Lung (tissue), 12 donors: ENCODE results near the gene GPBAR1. TPM values are rescaled to one million over a fixed set of nuclear protein-coding genes. Genes with fewer than 3 reads are reported as not detected.

Source experiments
- ATAC-seq: fragments of 200-7000 bp; cut with Tn5 transposase; one replicate; pipeline ENCODE4 v1.9.1; 2020; ENCODE audit warnings: moderate number of reproducible peaks; ENCODE audit not compliant: insufficient read depth, low FRiP score
- DNase-seq, 3 donors: peaks; one replicate each; pipeline ENCODE4 v3.0.0-alpha.2; 2013 to 2017
- H3K27ac ChIP-seq, 2 donors: one replicate each; pipeline ENCODE4 v1.5.1; 2013; ENCODE audit warnings: mild to moderate bottlenecking in 2 of 2, moderate library complexity in 2 of 2, control low read depth in 1 of 2, inconsistent platforms in 1 of 2, low read depth in 1 of 2, low read length in 1 of 2
- H3K27me3 ChIP-seq, 3 donors: one replicate each; pipeline ENCODE4 v1.5.1; 2013; ENCODE audit warnings: low read length in 2 of 3; ENCODE audit not compliant: control insufficient read depth in 3 of 3, insufficient read depth in 3 of 3
- H3K36me3 ChIP-seq, 4 donors: one replicate each; pipeline ENCODE4 v1.5.1; 2013; ENCODE audit warnings: low read length in 4 of 4, mild to moderate bottlenecking in 1 of 4, moderate library complexity in 1 of 4; ENCODE audit not compliant: control insufficient read depth in 4 of 4, insufficient read depth in 4 of 4
- H3K4me1 ChIP-seq, 5 donors: one replicate each; pipeline ENCODE4 v1.5.1; 2013; ENCODE audit warnings: low read length in 5 of 5, mild to moderate bottlenecking in 2 of 5, moderate library complexity in 1 of 5; ENCODE audit not compliant: control insufficient read depth in 5 of 5, insufficient read depth in 5 of 5
- H3K4me3 ChIP-seq: one replicate; pipeline ENCODE4 v1.5.1; 2013; ENCODE audit warnings: mild to moderate bottlenecking, control low read depth, moderate library complexity
- H3K9ac ChIP-seq, 2 donors: one replicate each; pipeline ENCODE4 v1.5.1; 2013; ENCODE audit warnings: low read length in 2 of 2, control low read depth in 1 of 2; ENCODE audit not compliant: insufficient read depth in 1 of 2
- H3K9me3 ChIP-seq, 4 donors: one replicate each; pipeline ENCODE4 v1.5.1; 2013; ENCODE audit warnings: low read length in 3 of 4, mild to moderate bottlenecking in 1 of 4, moderate library complexity in 1 of 4; ENCODE audit not compliant: control insufficient read depth in 4 of 4, insufficient read depth in 3 of 4
- WGBS, 2 donors: extraction: QIAGEN DNeasy Blood & Tissue Kit; methylation state at CpG; one replicate each; pipeline ENCODE4 v1.1.7; 2013; 5-methylcytosine and 5-hydroxymethylcytosine counted together
- polyA plus RNA-seq, 2 donors: library from polyadenylated mRNA; stranded (reverse); fragments of 200-250 nt; gene quantifications; one replicate each; pipeline ENCODE4 v1.2.1, GENCODE V29; 2013
- total RNA-seq, 2 donors: library from RNA; depleted of rRNA in 1 of 2; stranded (reverse); fragments of >200 nt in 1 of 2; gene quantifications; one replicate each; pipeline ENCODE4 v1.2.1, GENCODE V29; 2014 to 2021
- TF ChIP-seq, protein P1 (sequence below): IDR thresholded peaks from 2 replicates; pipeline ENCODE4 v1.5.1; 2012; ENCODE audit warnings: mild to moderate bottlenecking; ENCODE audit errors: control extremely low read depth, extremely low read depth
- donor health status: control.
- donor health status: control.
- donor health status: Bipolar disorder and iron deficiency.
- donor health status: healthy.
- donor health status: DM: yes; HTN: yes; CAD: no.

GPBAR1 gene
- total and polyA plus RNA-seq, 4 donors = 0.60 to 3.3 (median 2.1) TPM

- ATAC-seq (no peak), DNase-seq (no peak)
- Histone ChIP-seq H3K4me3 (no peak overlapping the region), H3K9me3 (no peaks in the 10 kb centered on the region), H3K27me3 (no peaks in the 10 kb centered on the region), H3K27ac (no peak overlapping the region), H3K36me3 (peaks cover 30 to 65% (median 59%) of the 10 kb centered on the region in 4 donors), H3K4me1 (peaks cover 0 to 6% (median 0%) of the 10 kb centered on the region in 5 donors), H3K9ac (no peak overlapping the region)
- TF ChIP-seq, protein P1, sequence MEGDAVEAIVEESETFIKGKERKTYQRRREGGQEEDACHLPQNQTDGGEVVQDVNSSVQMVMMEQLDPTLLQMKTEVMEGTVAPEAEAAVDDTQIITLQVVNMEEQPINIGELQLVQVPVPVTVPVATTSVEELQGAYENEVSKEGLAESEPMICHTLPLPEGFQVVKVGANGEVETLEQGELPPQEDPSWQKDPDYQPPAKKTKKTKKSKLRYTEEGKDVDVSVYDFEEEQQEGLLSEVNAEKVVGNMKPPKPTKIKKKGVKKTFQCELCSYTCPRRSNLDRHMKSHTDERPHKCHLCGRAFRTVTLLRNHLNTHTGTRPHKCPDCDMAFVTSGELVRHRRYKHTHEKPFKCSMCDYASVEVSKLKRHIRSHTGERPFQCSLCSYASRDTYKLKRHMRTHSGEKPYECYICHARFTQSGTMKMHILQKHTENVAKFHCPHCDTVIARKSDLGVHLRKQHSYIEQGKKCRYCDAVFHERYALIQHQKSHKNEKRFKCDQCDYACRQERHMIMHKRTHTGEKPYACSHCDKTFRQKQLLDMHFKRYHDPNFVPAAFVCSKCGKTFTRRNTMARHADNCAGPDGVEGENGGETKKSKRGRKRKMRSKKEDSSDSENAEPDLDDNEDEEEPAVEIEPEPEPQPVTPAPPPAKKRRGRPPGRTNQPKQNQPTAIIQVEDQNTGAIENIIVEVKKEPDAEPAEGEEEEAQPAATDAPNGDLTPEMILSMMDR = no peak
- WGBS, 2 donors = 66 to 67% methylated on average over 7 of the region's 7 CpGs
Observed at GRCh38 chr2:218252509-218253231, 8.1 kb upstream of the GPBAR1 start.

- Histone ChIP-seq H3K4me3 (no peak overlapping the region), H3K4me1 (peaks cover 0 to 7% (median 0%) of the 10 kb centered on the region in 5 donors), H3K27ac (no peak overlapping the region), H3K9me3 (no peaks in the 10 kb centered on the region), H3K27me3 (no peaks in the 10 kb centered on the region), H3K9ac (no peak overlapping the region), H3K36me3 (peaks cover 26 to 62% (median 56%) of the 10 kb centered on the region in 4 donors)
- no peak for DNase-seq
- WGBS, 2 donors = 88 to 93% methylated on average over 5 of the region's 5 CpGs
- ATAC-seq = no peak
- TF ChIP-seq, protein P1 = no peak
Observed at GRCh38 chr2:218253232-218253625, 7.6 kb upstream of the GPBAR1 start.

DNA sequence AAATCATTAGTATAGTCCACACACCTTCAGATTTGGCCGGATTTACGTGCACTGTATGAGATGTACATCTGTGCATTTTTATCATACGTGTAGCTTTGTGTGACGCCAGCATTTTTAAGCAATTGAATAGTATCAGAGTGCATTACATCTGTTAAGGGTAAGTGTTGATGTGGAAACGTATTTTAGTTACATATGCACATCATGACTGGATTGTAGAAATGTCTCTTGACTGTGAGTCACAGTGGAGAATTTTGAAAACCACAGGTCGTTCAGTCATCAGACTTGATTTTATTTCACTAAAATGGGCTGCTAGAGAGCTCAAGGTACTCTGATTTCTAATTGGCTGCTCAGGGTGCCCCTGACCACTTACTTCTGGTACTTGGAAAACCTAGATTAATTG, 5.4 kb upstream of the GPBAR1 start:
- TF ChIP-seq, protein P1 = no peak
- Histone ChIP-seq H3K27me3 (no peaks in the 10 kb centered on the region), H3K27ac (no peak overlapping the region), H3K4me3 (no peak overlapping the region), H3K9me3 (no peaks in the 10 kb centered on the region), H3K4me1 (peaks cover 0 to 23% (median 10%) of the 10 kb centered on the region in 5 donors), H3K36me3 (peaks cover 14 to 42% (median 38%) of the 10 kb centered on the region in 4 donors), H3K9ac (no peak overlapping the region)
- no peak for DNase-seq
- ATAC-seq = no peak
- WGBS, 2 donors = 66 to 89% methylated on average over 6 of the region's 6 CpGs
